ENCODE measurements around the gene GALNT15. TPM values are rescaled to one million over a fixed set of nuclear protein-coding genes. Genes with fewer than 3 reads are reported as not detected.
A peak's percentile ranks its signal among the peaks of the same experiment; 100 is the strongest.

Gene GALNT15
- total RNA-seq, 4 donors from 2014 or later, result 386 to 830 (median 768) TPM

- 96 to 100% methylated on average over 1 of the region's 1 CpG for WGBS, 2 donors
- DNase-seq (ENCODE audit: low spot score in 2 of 2), result no peak
These were observed 24.2 kb upstream of the GALNT15 start for GRCh38 chr3:16150285-16150684.

GRCh38 chr3:16151109-16151508 lies 23.4 kb upstream of the GALNT15 start:
- H3K36me3 ChIP-seq, result no peaks in the 10 kb centered on the region
- no peaks in the 10 kb centered on the region for H3K27me3 ChIP-seq
- peak overlapping the region in 2 of 4 donors; percentile 62 to 75 for H3K27ac ChIP-seq
- TF ChIP-seq EP300 (IDR thresholded peaks at IDR 0.05) (peak in 1 of 2 donors; percentile 69), CTCF (IDR thresholded peaks at IDR 0.05) (no peak), POLR2A (IDR thresholded peaks at IDR 0.05) (no peak)
- no peak overlapping the region for H3K4me3 ChIP-seq
- H3K9me3 ChIP-seq, result peaks cover 0 to 3% (median 0%) of the 10 kb centered on the region in 4 donors
- 60 to 72% methylated on average over 4 of the region's 4 CpGs for WGBS, 2 donors
- peak; percentile 76 to 85 for DNase-seq (ENCODE audit: low spot score in 2 of 2)
- H3K4me1 ChIP-seq, result peaks cover 0 to 24% (median 3%) of the 10 kb centered on the region in 4 donors

More at GRCh38 chr3:16150285-16150684, 24.2 kb upstream of the GALNT15 start:
- TF ChIP-seq EP300 (IDR thresholded peaks at IDR 0.05) (no peak), CTCF (IDR thresholded peaks at IDR 0.05) (no peak), POLR2A (IDR thresholded peaks at IDR 0.05) (no peak)
- peak overlapping the region in 3 of 4 donors; percentile 15 to 75 (median 62) for H3K27ac ChIP-seq
- H3K27me3 ChIP-seq, result no peaks in the 10 kb centered on the region
- H3K4me1 ChIP-seq, result peaks cover 0 to 24% (median 3%) of the 10 kb centered on the region in 4 donors
- H3K9me3 ChIP-seq, result peaks cover 0 to 3% (median 0%) of the 10 kb centered on the region in 4 donors
- no peaks in the 10 kb centered on the region for H3K36me3 ChIP-seq
- H3K4me3 ChIP-seq, result no peak overlapping the region

GRCh38 chr3:16168211-16168610 lies 6.3 kb upstream of the GALNT15 start:
- DNase-seq (ENCODE audit: low spot score in 2 of 2), result no peak
- Histone ChIP-seq H3K36me3 (no peaks in the 10 kb centered on the region), H3K9me3 (peaks cover 0 to 6% (median 0%) of the 10 kb centered on the region in 4 donors), H3K27me3 (no peaks in the 10 kb centered on the region), H3K4me1 (peaks cover 0 to 18% (median 0%) of the 10 kb centered on the region in 4 donors), H3K4me3 (no peak overlapping the region), H3K27ac (peak overlapping the region in 1 of 4 donors; percentile 37)
- TF ChIP-seq POLR2A (IDR thresholded peaks at IDR 0.05) (no peak), EP300 (IDR thresholded peaks at IDR 0.05) (no peak), CTCF (IDR thresholded peaks at IDR 0.05) (no peak)
- WGBS, 2 donors, result 66 to 74% methylated on average over 6 of the region's 6 CpGs

DNA sequence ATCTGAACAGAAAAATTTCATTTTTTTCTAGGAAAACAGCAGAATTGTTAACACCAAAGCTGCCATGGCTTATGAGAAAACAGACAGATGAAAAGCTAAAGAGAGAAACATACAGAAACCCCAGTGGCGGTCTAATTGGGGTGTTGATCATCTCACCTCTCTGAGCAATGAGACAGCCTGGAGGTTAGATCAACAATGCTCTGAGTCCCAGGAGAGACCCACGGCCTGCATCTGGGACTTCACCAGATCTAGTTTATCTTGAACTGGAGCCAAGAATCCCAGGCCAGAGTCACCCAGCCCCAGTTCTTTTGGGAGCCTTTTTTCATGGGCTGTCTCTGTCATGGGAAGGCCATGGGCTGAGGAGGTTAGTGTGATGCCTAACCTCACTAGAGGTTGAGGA lies 3.5 kb upstream of the GALNT15 start:
- Histone ChIP-seq H3K27ac (peak overlapping the region in 2 of 4 donors; percentile 65 to 92), H3K27me3 (no peaks in the 10 kb centered on the region), H3K4me1 (peaks cover 0 to 36% (median 10%) of the 10 kb centered on the region in 4 donors), H3K4me3 (no peak overlapping the region), H3K36me3 (no peaks in the 10 kb centered on the region), H3K9me3 (no peaks in the 10 kb centered on the region)
- DNase-seq (ENCODE audit: low spot score in 2 of 2), result no peak
- 51 to 56% methylated on average over 2 of the region's 2 CpGs for WGBS, 2 donors
- TF ChIP-seq POLR2A (IDR thresholded peaks at IDR 0.05) (no peak), CTCF (IDR thresholded peaks at IDR 0.05) (no peak), EP300 (IDR thresholded peaks at IDR 0.05) (no peak)

DNA sequence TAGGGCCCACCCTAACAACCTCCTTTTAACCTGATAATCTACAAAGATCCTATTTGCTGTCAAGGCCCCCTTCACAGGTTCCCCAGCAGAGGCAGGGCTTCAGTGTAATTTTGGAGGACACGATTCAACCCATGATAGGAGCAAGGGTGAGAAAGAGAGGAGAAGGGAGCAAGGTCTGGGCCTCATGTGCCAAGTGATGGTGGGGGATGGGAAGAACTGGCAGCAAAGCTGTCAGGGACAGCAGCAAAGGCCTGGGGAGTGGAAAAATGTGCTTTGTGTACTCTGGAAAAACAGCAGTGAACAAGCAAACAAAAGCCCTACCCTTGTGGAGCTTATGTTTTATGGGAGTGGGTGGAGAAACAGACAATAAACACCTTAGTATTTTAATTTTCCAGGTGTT lies 2.7 kb upstream of the GALNT15 start:
- no peak for DNase-seq (ENCODE audit: low spot score in 2 of 2)
- Histone ChIP-seq H3K27ac (peak overlapping the region in 1 of 4 donors; percentile 92), H3K27me3 (no peaks in the 10 kb centered on the region), H3K36me3 (no peaks in the 10 kb centered on the region), H3K4me1 (peaks cover 0 to 36% (median 10%) of the 10 kb centered on the region in 4 donors), H3K4me3 (no peak overlapping the region), H3K9me3 (no peaks in the 10 kb centered on the region)
- 86 to 89% methylated on average over 1 of the region's 1 CpG for WGBS, 2 donors
- TF ChIP-seq POLR2A (IDR thresholded peaks at IDR 0.05) (no peak), CTCF (IDR thresholded peaks at IDR 0.05) (no peak), EP300 (IDR thresholded peaks at IDR 0.05) (no peak)

Measured in tibial nerve (tissue), 4 donors.